ENCODE measurements around the gene MDH2. TPM values are rescaled to one million over a fixed set of nuclear protein-coding genes. Genes with fewer than 3 reads are reported as not detected.
"Not testable (repeated sequence)": the region's sequence is repeated elsewhere in the genome, so short reads cannot be mapped to it uniquely, and the experiment has no call there.

MDH2 gene
- total RNA-seq, 1 experiment from 2014 or later = 160 TPM

DNA sequence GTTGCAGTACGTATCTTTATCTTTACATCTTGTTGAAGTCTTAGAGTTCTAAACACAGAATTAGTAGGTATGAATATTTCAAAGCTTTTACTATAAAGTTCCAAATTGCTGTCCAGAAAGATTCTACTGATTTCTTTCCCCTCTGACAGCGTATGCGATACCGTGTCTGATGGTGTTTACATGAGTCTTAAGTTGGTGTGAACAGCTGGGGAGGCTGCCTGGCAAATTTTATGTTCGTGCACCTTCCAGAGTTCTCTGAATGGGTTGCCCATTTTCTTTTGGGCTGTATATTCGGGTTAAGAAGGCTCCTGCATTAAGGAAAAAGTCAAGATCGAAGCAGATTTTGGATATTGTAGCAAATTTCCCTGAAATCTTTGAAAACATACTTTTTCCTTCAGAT, 8.3 kb downstream of the MDH2 start:
- H3K4me3 ChIP-seq = no peak overlapping the region
- H3K9me3 ChIP-seq (replicated peaks) = no peaks in the 10 kb centered on the region
- H3K4me1 ChIP-seq = peaks cover 21% of the 10 kb centered on the region
- H3K36me3 ChIP-seq = peaks cover 68% of the 10 kb centered on the region
- DNase-seq = peak; percentile 68 to 78
- peak overlapping the region; percentile 76 for H3K27ac ChIP-seq
- H3K27me3 ChIP-seq = no peaks in the 10 kb centered on the region

DNA sequence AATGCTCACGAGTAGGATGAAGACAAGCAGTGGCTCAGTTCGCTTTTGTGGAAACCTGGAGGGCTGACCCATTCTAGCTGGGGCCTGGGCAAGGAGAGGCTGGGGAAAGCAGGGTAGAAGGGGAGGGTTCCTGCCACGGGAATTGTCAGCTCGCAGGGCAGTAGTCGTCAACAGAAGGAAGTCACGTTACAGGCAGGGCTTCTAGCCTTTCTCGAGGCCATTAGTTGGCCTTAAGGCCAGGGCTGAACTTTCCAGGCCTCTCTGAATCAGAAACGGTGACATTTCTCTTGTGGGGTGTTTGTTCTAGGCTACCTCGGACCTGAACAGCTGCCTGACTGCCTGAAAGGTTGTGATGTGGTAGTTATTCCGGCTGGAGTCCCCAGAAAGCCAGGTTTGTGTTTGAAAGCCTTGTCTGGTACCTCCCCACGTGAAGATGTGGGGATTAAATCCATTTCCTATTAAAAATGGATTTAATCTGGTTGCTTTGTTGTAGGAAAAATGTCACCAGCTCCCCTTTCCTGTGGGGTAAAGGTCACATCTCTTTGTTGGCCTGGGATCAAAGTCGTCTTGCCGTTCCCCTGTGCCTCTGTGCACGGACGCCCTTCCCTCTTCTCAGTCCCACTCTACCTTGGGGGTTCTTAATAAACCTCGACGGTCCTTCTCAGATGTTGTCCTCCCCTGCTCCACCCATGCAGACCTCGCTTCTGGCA, 9.4 kb downstream of the MDH2 start:
- H3K4me3 ChIP-seq = no peak overlapping the region
- H3K27me3 ChIP-seq = no peaks in the 10 kb centered on the region
- peak overlapping the region; percentile 76 for H3K27ac ChIP-seq
- H3K9me3 ChIP-seq (replicated peaks) = no peaks in the 10 kb centered on the region
- peaks cover 67% of the 10 kb centered on the region for H3K36me3 ChIP-seq
- peaks cover 21% of the 10 kb centered on the region for H3K4me1 ChIP-seq
- peak in 1 of 2 experiments; percentile 32 for DNase-seq

GRCh38 chr7:76057813-76058145, 9.9 kb downstream of the MDH2 start:
- H3K4me1 ChIP-seq = peaks cover 21% of the 10 kb centered on the region

DNA sequence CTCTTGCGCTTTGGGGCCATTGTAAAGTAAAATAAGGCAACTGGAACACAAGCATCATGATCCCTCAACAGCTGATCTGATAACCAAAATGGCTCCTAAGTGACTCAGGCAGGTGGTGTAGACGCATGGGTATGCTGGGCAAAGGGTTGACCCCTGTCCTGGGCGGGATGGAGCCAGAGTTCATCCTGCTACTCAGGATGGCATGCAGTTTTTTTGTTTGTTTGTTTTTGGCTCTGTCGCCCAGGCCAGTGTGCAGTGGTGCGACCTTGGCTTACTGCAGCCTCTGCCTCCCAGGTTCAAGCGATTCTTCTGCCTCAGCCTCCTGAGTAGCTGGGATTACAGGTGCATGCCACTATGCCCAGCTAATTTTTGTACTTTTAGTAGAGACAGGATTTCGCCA, 10.8 kb downstream of the MDH2 start:
- not testable (repeated sequence) for H3K27me3 ChIP-seq; DNase-seq; H3K9me3 ChIP-seq (replicated peaks); H3K4me3 ChIP-seq; H3K27ac ChIP-seq
- Histone ChIP-seq H3K4me1 (peaks cover 21% of the 10 kb centered on the region), H3K36me3 (peaks cover 74% of the 10 kb centered on the region)

More at GRCh38 chr7:76057813-76058145, 9.9 kb downstream of the MDH2 start:
- peaks cover 67% of the 10 kb centered on the region for H3K36me3 ChIP-seq
- H3K27ac ChIP-seq = peak overlapping the region; percentile 76; the same call in 1 of the 2 replicates
- peak; percentile 20 to 21 for DNase-seq
- H3K27me3 ChIP-seq = no peaks in the 10 kb centered on the region
- no peak overlapping the region for H3K4me3 ChIP-seq
- H3K9me3 ChIP-seq (replicated peaks) = no peaks in the 10 kb centered on the region

DNA sequence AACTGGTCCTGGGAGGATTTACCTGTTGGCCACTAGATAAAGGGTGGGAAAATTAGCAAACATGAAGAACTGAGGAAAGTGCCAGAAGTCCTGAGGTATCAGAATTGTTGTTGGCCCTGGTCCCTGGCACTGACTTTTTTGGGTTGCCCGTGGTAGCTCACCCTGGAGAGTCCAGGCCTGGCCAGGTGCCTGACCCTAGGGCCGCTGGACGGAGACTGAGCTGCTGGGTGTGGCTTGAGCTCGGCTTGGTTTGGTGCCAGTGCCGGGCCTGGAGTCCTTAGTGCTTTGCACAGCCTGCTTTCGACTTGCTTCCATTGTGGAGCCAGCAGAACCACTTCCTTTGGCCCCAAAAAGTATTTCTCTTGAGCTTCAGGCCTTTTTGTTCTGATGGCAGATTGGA, 12.9 kb downstream of the MDH2 start:
- no peak overlapping the region for H3K4me3 ChIP-seq
- H3K27ac ChIP-seq = no peak overlapping the region
- peaks cover 82% of the 10 kb centered on the region for H3K36me3 ChIP-seq
- no peaks in the 10 kb centered on the region for H3K9me3 ChIP-seq (replicated peaks)
- DNase-seq = no peak
- peaks cover 19% of the 10 kb centered on the region for H3K4me1 ChIP-seq
- H3K27me3 ChIP-seq = no peaks in the 10 kb centered on the region

DNA sequence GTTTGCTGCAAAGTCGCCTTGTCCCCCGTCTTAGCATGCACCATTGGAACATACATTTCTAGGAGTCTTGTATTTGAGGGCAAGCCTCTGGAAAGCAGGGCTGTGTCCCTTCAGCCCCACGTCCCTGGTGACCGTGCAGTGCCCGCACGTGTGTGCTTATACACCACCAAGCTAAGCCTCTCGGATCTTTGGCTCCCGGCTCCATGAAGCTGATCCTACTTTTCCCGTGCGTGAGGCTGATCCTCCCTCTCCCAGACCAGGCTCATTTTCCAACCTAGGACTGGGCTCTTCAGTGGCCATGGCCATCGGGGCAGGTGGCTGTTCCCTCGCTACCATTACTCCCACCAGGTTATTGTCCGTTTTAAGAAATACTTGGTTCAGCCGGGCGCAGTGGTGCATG, 14.3 kb downstream of the MDH2 start:
- DNase-seq = no peak
- peaks cover 77% of the 10 kb centered on the region for H3K36me3 ChIP-seq

DNA sequence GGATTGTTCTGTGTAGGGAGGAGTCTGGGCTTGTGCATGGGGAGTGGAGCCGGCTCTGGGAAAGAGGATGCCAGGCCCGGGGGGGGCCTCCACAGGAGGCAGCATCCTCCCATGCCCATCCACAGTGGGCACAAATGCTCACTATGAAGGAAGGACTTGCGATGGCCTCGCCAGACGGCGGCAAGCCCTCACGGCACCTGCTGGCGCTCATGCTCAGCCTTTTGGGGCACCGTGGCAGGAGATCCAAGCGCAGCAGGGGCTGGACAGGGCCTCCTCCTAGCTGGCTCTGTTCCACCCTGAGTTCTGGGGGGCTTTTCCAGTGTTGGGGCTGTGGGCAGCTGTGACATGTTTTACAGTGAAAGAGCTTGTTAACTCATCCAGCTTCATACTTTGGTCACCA, 15.2 kb downstream of the MDH2 start:
- no peaks in the 10 kb centered on the region for H3K27me3 ChIP-seq
- no peaks in the 10 kb centered on the region for H3K9me3 ChIP-seq (replicated peaks)
- DNase-seq = no peak
- no peak overlapping the region for H3K4me3 ChIP-seq
- H3K27ac ChIP-seq = no peak overlapping the region
- peaks cover 72% of the 10 kb centered on the region for H3K36me3 ChIP-seq
- no peaks in the 10 kb centered on the region for H3K4me1 ChIP-seq

More for the DNA sequence above, 14.3 kb downstream of the MDH2 start:
- Histone ChIP-seq H3K4me1 (peaks cover 5% of the 10 kb centered on the region), H3K4me3 (no peak overlapping the region), H3K27ac (no peak overlapping the region), H3K27me3 (no peaks in the 10 kb centered on the region), H3K9me3 (replicated peaks) (no peaks in the 10 kb centered on the region)

DNA sequence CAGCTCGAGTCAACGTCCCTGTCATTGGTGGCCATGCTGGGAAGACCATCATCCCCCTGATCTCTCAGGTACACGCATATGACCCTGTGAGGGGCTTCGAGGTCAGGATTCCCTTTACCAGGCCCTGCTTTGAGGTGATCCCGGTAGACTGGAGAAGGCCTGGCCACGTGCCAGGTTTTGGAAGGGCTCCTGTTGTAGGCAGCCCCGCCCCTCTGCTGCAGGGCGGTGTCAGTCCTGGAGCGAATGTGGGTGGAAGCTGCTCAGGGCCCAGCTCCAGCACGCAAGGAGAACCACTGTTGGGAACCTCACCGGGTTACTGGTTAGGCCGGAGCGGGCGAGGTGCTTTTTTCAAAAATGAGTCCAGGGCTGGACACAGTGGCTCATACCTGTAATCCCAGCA, 15.6 kb downstream of the MDH2 start:
- H3K4me3 ChIP-seq = no peak overlapping the region
- no peaks in the 10 kb centered on the region for H3K27me3 ChIP-seq
- DNase-seq = peak; percentile 31 to 43
- no peaks in the 10 kb centered on the region for H3K4me1 ChIP-seq
- no peaks in the 10 kb centered on the region for H3K9me3 ChIP-seq (replicated peaks)
- H3K27ac ChIP-seq = no peak overlapping the region
- H3K36me3 ChIP-seq = peaks cover 68% of the 10 kb centered on the region

- Histone ChIP-seq H3K9me3 (replicated peaks) (no peaks in the 10 kb centered on the region), H3K4me1 (no peaks in the 10 kb centered on the region), H3K36me3 (peaks cover 59% of the 10 kb centered on the region), H3K4me3 (no peak overlapping the region), H3K27ac (no peak overlapping the region), H3K27me3 (no peaks in the 10 kb centered on the region)
- no peak for DNase-seq
Measured at GRCh38 chr7:76064208-76064970, 16.5 kb downstream of the MDH2 start.

GRCh38 chr7:76065016-76065612, 17.2 kb downstream of the MDH2 start:
- no peak overlapping the region for H3K27ac ChIP-seq
- no peaks in the 10 kb centered on the region for H3K4me1 ChIP-seq
- peaks cover 53% of the 10 kb centered on the region for H3K36me3 ChIP-seq
- no peaks in the 10 kb centered on the region for H3K9me3 ChIP-seq (replicated peaks)
- no peak overlapping the region for H3K4me3 ChIP-seq
- DNase-seq = no peak
- H3K27me3 ChIP-seq = no peaks in the 10 kb centered on the region

GRCh38 chr7:76066716-76067503, 19.0 kb downstream of the MDH2 start:
- Histone ChIP-seq H3K27ac (no peak overlapping the region), H3K27me3 (no peaks in the 10 kb centered on the region), H3K4me3 (no peak overlapping the region), H3K36me3 (peaks cover 39% of the 10 kb centered on the region), H3K9me3 (replicated peaks) (no peaks in the 10 kb centered on the region), H3K4me1 (no peaks in the 10 kb centered on the region)
- DNase-seq = no peak

- no peaks in the 10 kb centered on the region for H3K4me1 ChIP-seq
- no peak overlapping the region for H3K27ac ChIP-seq
- DNase-seq = no peak
- no peaks in the 10 kb centered on the region for H3K27me3 ChIP-seq
- H3K4me3 ChIP-seq = no peak overlapping the region
- no peaks in the 10 kb centered on the region for H3K9me3 ChIP-seq (replicated peaks)
- peaks cover 24% of the 10 kb centered on the region for H3K36me3 ChIP-seq
Measured at GRCh38 chr7:76069238-76069638, 21.3 kb downstream of the MDH2 start.

- peaks cover 6% of the 10 kb centered on the region for H3K36me3 ChIP-seq
- no peaks in the 10 kb centered on the region for H3K27me3 ChIP-seq
- no peak overlapping the region for H3K27ac ChIP-seq
- H3K4me1 ChIP-seq = no peaks in the 10 kb centered on the region
- H3K4me3 ChIP-seq = no peak overlapping the region
- no peak for DNase-seq
- H3K9me3 ChIP-seq (replicated peaks) = no peaks in the 10 kb centered on the region
Measured at GRCh38 chr7:76071316-76072242, 23.7 kb downstream of the MDH2 start.
